Prostate gland (tissue), 2 donors: ENCODE results near the gene HEPACAM. TPM values are rescaled to one million over a fixed set of nuclear protein-coding genes. Genes with fewer than 3 reads are reported as not detected.

ENCODE experiments used
- DNase-seq: peaks from one replicate; pipeline ENCODE4 v3.0.0-alpha.2; 2019; ENCODE audit warnings: low spot score
- H3K27ac ChIP-seq, 2 donors: fragments of 200-600 bp; sonication (generic); 2 replicates each; pipeline ENCODE4 v1.5.1; 2017 to 2019
- H3K27me3 ChIP-seq: fragments of 200-600 bp; sonication (generic); replicated peaks from 2 replicates; pipeline ENCODE4 v1.5.1; 2019; ENCODE audit not compliant: insufficient read depth
- H3K36me3 ChIP-seq, 2 donors: fragments of 200-600 bp; sonication (generic); 1 replicate in 1 of 2; 2 replicates in 1 of 2; pipeline versions ENCODE4 v1.5.1 to v1.8.1; 2017 to 2019
- H3K4me1 ChIP-seq: fragments of 200-600 bp; sonication (generic); replicated peaks from 2 replicates; pipeline ENCODE4 v1.5.1; 2019
- H3K4me3 ChIP-seq, 2 donors: fragments of 200-600 bp; sonication (generic); 2 replicates each; pipeline ENCODE4 v1.5.1; 2017 to 2019
- H3K9me3 ChIP-seq: fragments of 200-600 bp; sonication (generic); 2 replicates; pipeline ENCODE4 v1.5.1; 2017
- CTCF ChIP-seq, 4 experiments: fragments of 200-600 bp in 2 of 4; fragments of 450-650 bp in 2 of 4; sonication (generic) in 2 of 4; IDR thresholded peaks; 1 replicate in 3 of 4; 2 replicates in 1 of 4; pipeline ENCODE4 v1.5.1; 2016 to 2019; ENCODE audit warnings: antibody characterized with exemption in 4 of 4, mild to moderate bottlenecking in 2 of 4, moderate library complexity in 2 of 4
- POLR2A ChIP-seq: fragments of 450-650 bp; IDR thresholded peaks from one replicate; pipeline ENCODE4 v1.6.1; 2016; ENCODE audit warnings: antibody characterized with exemption, mild to moderate bottlenecking
- POLR2AphosphoS5 ChIP-seq: sonication (generic); formaldehyde crosslinking; IDR thresholded peaks from one replicate; pipeline ENCODE4 v1.6.1; 2017; ENCODE audit warnings: antibody characterized with exemption
- WGBS: methylation state at CpG from one replicate; pipeline ENCODE4 v1.1.5; 2018; 5-methylcytosine and 5-hydroxymethylcytosine counted together
- intact Hi-C: fragments of 100-400 bp; cut with DNase I; formaldehyde crosslinking; loops from one replicate; pipeline ENCODE4 v1.14.2; 2022
- total RNA-seq, 2 donors: library from RNA; depleted of rRNA; stranded (reverse); fragments of >200 nt; gene quantifications; one replicate each; pipeline ENCODE4 v1.1.0, GENCODE V29; 2016

Gene HEPACAM
- total RNA-seq, 2 donors from 2014 or later = 0.27 TPM; not detected in 1

- no peaks in the 10 kb centered on the region for H3K4me1 ChIP-seq
- no peak overlapping the region for H3K4me3 ChIP-seq
- 86% methylated on average over 3 of the region's 3 CpGs for whole genome bisulfite sequencing
- no peak for TF ChIP-seq POLR2AphosphoS5
- no peak for TF ChIP-seq CTCF (IDR thresholded peaks at IDR 0.05)
- TF ChIP-seq POLR2A = no peak
- H3K27me3 ChIP-seq = no peaks in the 10 kb centered on the region
- H3K9me3 ChIP-seq = no peaks in the 10 kb centered on the region
- no peaks in the 10 kb centered on the region for H3K36me3 ChIP-seq
- intact Hi-C loops = no loop called here
- no peak overlapping the region for H3K27ac ChIP-seq
- DNase-seq = no peak
Measured at GRCh38 chr11:124887667-124888013, 48.2 kb downstream of the HEPACAM start.

- Histone ChIP-seq H3K9me3 (no peaks in the 10 kb centered on the region), H3K27me3 (no peaks in the 10 kb centered on the region), H3K4me1 (no peaks in the 10 kb centered on the region), H3K36me3 (no peaks in the 10 kb centered on the region), H3K4me3 (no peak overlapping the region), H3K27ac (no peak overlapping the region)
- WGBS = 79% methylated on average over 12 of the region's 12 CpGs
- no peak for DNase-seq
- intact Hi-C loops = no loop called here
- TF ChIP-seq POLR2A (no peak), POLR2AphosphoS5 (no peak), CTCF (IDR thresholded peaks at IDR 0.05) (no peak)
Measured at GRCh38 chr11:124886978-124887666, 48.7 kb downstream of the HEPACAM start.

- Histone ChIP-seq H3K36me3 (no peaks in the 10 kb centered on the region), H3K27me3 (no peaks in the 10 kb centered on the region), H3K4me1 (no peaks in the 10 kb centered on the region), H3K9me3 (no peaks in the 10 kb centered on the region), H3K4me3 (no peak overlapping the region), H3K27ac (no peak overlapping the region)
- TF ChIP-seq POLR2AphosphoS5 = no peak
- TF ChIP-seq POLR2A = no peak
- no peak for TF ChIP-seq CTCF (IDR thresholded peaks at IDR 0.05)
- intact Hi-C loops = no loop called here
- WGBS = 91% methylated on average over 11 of the region's 11 CpGs
- no peak for DNase-seq
Measured at GRCh38 chr11:124886476-124886875, 49.4 kb downstream of the HEPACAM start.

GRCh38 chr11:124884869-124885479 lies 50.9 kb downstream of the HEPACAM start:
- no peak overlapping the region for H3K27ac ChIP-seq
- 84% methylated on average over 5 of the region's 5 CpGs for WGBS
- no peaks in the 10 kb centered on the region for H3K4me1 ChIP-seq
- no peaks in the 10 kb centered on the region for H3K27me3 ChIP-seq
- intact Hi-C loops = no loop called here
- DNase-seq = no peak
- H3K4me3 ChIP-seq = no peak overlapping the region
- no peaks in the 10 kb centered on the region for H3K36me3 ChIP-seq
- H3K9me3 ChIP-seq = no peaks in the 10 kb centered on the region
- TF ChIP-seq POLR2A (no peak), POLR2AphosphoS5 (no peak), CTCF (IDR thresholded peaks at IDR 0.05) (no peak)

GRCh38 chr11:124884340-124884739 lies 51.5 kb downstream of the HEPACAM start:
- H3K4me1 ChIP-seq = no peaks in the 10 kb centered on the region
- H3K9me3 ChIP-seq = no peaks in the 10 kb centered on the region
- H3K27ac ChIP-seq = no peak overlapping the region
- 86% methylated on average over 1 of the region's 1 CpG for WGBS
- no peaks in the 10 kb centered on the region for H3K36me3 ChIP-seq
- intact Hi-C loops = no loop called here
- no peak overlapping the region for H3K4me3 ChIP-seq
- TF ChIP-seq POLR2A (no peak), POLR2AphosphoS5 (no peak), CTCF (IDR thresholded peaks at IDR 0.05) (no peak)
- no peak for DNase-seq
- no peaks in the 10 kb centered on the region for H3K27me3 ChIP-seq
